Caco-2 (cell line): ENCODE results near the gene GAK. TPM values are rescaled to one million over a fixed set of nuclear protein-coding genes. Genes with fewer than 3 reads are reported as not detected.
"Not testable (repeated sequence)": the region's sequence is repeated elsewhere in the genome, so short reads cannot be mapped to it uniquely, and the experiment has no call there.

Experiments used
- BruUV-seq: library from RNA; stranded (reverse); fragments of 400-500 nt; replicated peaks from 2 replicates; lab custom pipeline; 2021; lab: Mats Ljungman, UMichigan
- CTCF ChIA-PET: fragments of 300-600 bp; sonication (Branson Sonifier 250); formaldehyde crosslinking; loops from one replicate; lab custom pipeline; 2022; ENCODE audit warnings: antibody characterized with exemption; lab: Charles Lee
- POLR2A ChIA-PET: fragments of 300-600 bp; sonication (Branson Sonifier 250); formaldehyde crosslinking; loops from one replicate; lab custom pipeline; 2022; ENCODE audit warnings: antibody characterized with exemption; lab: Charles Lee
- DNase-seq, 2 experiments: peaks; one replicate each; pipeline versions ENCODE4 v3.0.0 to v3.0.0-alpha.2; 2020 to 2022
- H3K27me3 ChIP-seq: replicated peaks from 2 replicates; pipeline ENCODE4 v1.6.0; 2011; ENCODE audit warnings: low read length; ENCODE audit not compliant: control insufficient read depth, insufficient read depth
- H3K36me3 ChIP-seq: 2 replicates; pipeline ENCODE4 v1.5.1; 2011; ENCODE audit warnings: low read length; ENCODE audit not compliant: control insufficient read depth, insufficient read depth
- H3K4me1 ChIP-seq: fragments of 250-450 bp; sonication (Bioruptor Pico); 2 replicates; pipeline ENCODE4 v1.5.1; 2020; ENCODE audit warnings: mild to moderate bottlenecking
- H3K4me3 ChIP-seq: 2 replicates; pipeline ENCODE4 v1.5.1; 2011; ENCODE audit warnings: low read depth, mild to moderate bottlenecking, control low read depth, low read length
- H3K9me3 ChIP-seq: fragments of 250-450 bp; sonication (Bioruptor Pico); 2 replicates; pipeline ENCODE4 v1.5.1; 2020; ENCODE audit warnings: mild to moderate bottlenecking, moderate library complexity
- H3K27ac Mint-ChIP-seq: one replicate; pipeline ENCODE4 v1.8.0; 2022; ENCODE audit warnings: mixed read lengths; ENCODE audit not compliant: unreplicated experiment
- H3K27me3 Mint-ChIP-seq: one replicate; pipeline ENCODE4 v1.8.0; 2022; ENCODE audit warnings: mixed read lengths; ENCODE audit not compliant: insufficient read depth, unreplicated experiment
- H3K36me3 Mint-ChIP-seq: one replicate; pipeline ENCODE4 v1.8.0; 2022; ENCODE audit warnings: mild to moderate bottlenecking, mixed read lengths; ENCODE audit not compliant: insufficient read depth, unreplicated experiment
- H3K4me1 Mint-ChIP-seq: one replicate; pipeline ENCODE4 v1.8.0; 2022; ENCODE audit warnings: low read depth, mixed read lengths; ENCODE audit not compliant: unreplicated experiment
- H3K4me3 Mint-ChIP-seq: one replicate; pipeline ENCODE4 v1.8.0; 2022; ENCODE audit warnings: mild to moderate bottlenecking, moderate library complexity, mixed read lengths; ENCODE audit not compliant: unreplicated experiment
- H3K9me3 Mint-ChIP-seq: one replicate; pipeline ENCODE4 v1.8.0; 2022; ENCODE audit warnings: mixed read lengths; ENCODE audit not compliant: unreplicated experiment
- intact Hi-C: fragments of 100-400 bp; cut with micrococcal nuclease; formaldehyde crosslinking; loops from one replicate; pipeline ENCODE4 v1.10.0; 2022; ENCODE audit not compliant: unreplicated experiment
- total RNA-seq: library from RNA; stranded (reverse); gene quantifications from 2 replicates; pipeline ENCODE4 v1.2.3, GENCODE V29; 2022
- TF ChIP-seq, protein P1 (sequence below), 2 experiments: fragments of 200-600 bp in 1 of 2; IDR thresholded peaks; 1 replicate in 1 of 2; 2 replicates in 1 of 2; pipeline versions ENCODE4 v1.5.1 to v1.8.0; 2011 to 2022; ENCODE audit warnings: antibody characterized with exemption in 1 of 2, control low read depth in 1 of 2, inconsistent platforms in 1 of 2, low read depth in 1 of 2, low read length in 1 of 2, mild to moderate bottlenecking in 1 of 2, moderate library complexity in 1 of 2; ENCODE audit not compliant: insufficient read depth in 1 of 2, severe bottlenecking in 1 of 2, unreplicated experiment in 1 of 2

The GAK gene
- total RNA-seq, 1 experiment from 2014 or later = 126 TPM

DNA sequence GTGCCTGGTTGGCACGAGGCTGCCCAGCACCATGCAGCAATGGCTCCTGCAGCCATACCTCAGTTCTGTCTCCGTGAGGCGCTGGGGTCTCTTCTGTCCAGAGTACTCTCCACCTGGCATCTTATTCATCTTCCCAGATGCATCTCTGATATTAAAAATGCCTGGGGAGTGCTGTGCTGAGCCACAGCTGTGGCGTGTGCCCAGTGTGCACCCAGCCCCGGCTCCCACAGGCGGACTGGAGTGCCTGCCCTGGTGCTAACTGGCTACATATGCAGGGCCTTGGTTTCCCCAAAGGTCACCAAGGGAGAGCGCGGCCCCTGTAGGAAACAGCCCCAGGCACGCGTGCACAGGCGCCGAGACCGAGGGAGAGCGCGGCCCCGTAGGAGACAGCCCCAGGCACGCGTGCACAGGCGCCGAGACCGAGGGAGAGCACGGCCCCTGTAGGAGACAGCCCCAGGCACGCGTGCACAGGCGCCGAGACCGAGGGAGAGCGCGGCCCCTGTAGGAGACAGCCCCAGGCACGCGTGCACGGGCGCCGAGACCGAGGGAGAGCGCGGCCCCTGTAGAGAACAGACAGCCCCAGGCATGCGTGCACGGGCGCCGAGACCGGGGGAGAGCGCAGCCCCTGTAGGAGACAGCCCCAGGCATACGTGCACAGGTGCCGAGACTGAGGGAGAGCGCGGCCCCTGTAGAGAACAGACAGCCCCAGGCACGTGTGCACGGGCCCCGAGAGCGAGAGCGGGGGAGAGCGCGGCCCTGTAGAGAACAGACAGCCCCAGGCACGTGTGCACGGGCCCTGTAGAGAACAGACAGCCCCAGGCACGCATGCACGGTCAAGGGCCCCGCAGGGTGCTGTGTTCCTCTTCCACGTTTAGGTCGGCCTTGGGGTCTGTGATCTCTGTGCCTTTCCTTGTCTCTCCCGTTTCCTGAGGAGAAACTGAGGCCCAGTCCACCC is 14.7 kb upstream of the GAK start:
- POLR2A ChIA-PET = no interaction called here
- intact Hi-C loops = no loop called here

DNA sequence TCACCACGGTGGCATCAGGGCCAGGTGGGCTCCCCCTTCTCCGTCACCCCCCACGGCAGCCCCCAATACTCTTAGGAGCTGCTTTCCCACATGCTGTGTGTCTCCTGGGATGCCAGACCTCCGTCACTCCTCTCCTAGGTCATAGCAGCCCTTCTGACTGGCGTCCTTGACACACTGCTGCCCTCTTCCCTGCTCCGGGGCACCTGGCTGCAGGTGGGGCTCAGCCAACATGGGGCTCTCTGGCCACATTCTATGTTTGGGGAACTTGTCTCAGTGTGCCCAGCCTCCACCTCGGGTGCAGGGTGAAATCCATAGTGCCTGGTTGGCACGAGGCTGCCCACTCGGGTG is 14.0 kb upstream of the GAK start:
- Mint-ChIP-seq H3K36me3 (no peaks in the 10 kb centered on the region), H3K9me3 (no peaks in the 10 kb centered on the region), H3K4me1 (peaks cover 7% of the 10 kb centered on the region), H3K27me3 (no peaks in the 10 kb centered on the region), H3K27ac (no peak overlapping the region), H3K4me3 (no peak overlapping the region)
- BruUV-seq = no TSS peak
- CTCF ChIA-PET = no interaction called here
- TF ChIP-seq, protein P1, sequence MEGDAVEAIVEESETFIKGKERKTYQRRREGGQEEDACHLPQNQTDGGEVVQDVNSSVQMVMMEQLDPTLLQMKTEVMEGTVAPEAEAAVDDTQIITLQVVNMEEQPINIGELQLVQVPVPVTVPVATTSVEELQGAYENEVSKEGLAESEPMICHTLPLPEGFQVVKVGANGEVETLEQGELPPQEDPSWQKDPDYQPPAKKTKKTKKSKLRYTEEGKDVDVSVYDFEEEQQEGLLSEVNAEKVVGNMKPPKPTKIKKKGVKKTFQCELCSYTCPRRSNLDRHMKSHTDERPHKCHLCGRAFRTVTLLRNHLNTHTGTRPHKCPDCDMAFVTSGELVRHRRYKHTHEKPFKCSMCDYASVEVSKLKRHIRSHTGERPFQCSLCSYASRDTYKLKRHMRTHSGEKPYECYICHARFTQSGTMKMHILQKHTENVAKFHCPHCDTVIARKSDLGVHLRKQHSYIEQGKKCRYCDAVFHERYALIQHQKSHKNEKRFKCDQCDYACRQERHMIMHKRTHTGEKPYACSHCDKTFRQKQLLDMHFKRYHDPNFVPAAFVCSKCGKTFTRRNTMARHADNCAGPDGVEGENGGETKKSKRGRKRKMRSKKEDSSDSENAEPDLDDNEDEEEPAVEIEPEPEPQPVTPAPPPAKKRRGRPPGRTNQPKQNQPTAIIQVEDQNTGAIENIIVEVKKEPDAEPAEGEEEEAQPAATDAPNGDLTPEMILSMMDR (IDR thresholded peaks at IDR 0.05; ENCODE audit: insufficient read depth in 1 of 2, low read depth in 1 of 2, low read length in 1 of 2, severe bottlenecking in 1 of 2, unreplicated experiment in 1 of 2) = no peak
- Histone ChIP-seq H3K36me3 (no peaks in the 10 kb centered on the region), H3K4me1 (no peaks in the 10 kb centered on the region), H3K9me3 (no peaks in the 10 kb centered on the region), H3K27me3 (no peaks in the 10 kb centered on the region), H3K4me3 (no peak overlapping the region)
- POLR2A ChIA-PET = no interaction called here
- intact Hi-C loops = no loop called here
- DNase-seq = no peak

More for the DNA sequence above, 14.7 kb upstream of the GAK start:
- H3K4me3 Mint-ChIP-seq = no peak overlapping the region
- no peaks in the 10 kb centered on the region for H3K9me3 Mint-ChIP-seq
- TF ChIP-seq, protein P1 (IDR thresholded peaks at IDR 0.05; ENCODE audit: insufficient read depth in 1 of 2, low read depth in 1 of 2, low read length in 1 of 2, severe bottlenecking in 1 of 2, unreplicated experiment in 1 of 2) = no peak
- peaks cover 7% of the 10 kb centered on the region for H3K4me1 Mint-ChIP-seq
- no peaks in the 10 kb centered on the region for H3K36me3 ChIP-seq
- no peaks in the 10 kb centered on the region for H3K27me3 Mint-ChIP-seq
- no TSS peak for BruUV-seq
- no peak for DNase-seq
- H3K4me3 ChIP-seq = no peak overlapping the region
- no peaks in the 10 kb centered on the region for H3K36me3 Mint-ChIP-seq
- no peaks in the 10 kb centered on the region for H3K4me1 ChIP-seq
- H3K27ac Mint-ChIP-seq = no peak overlapping the region
- no peaks in the 10 kb centered on the region for H3K27me3 ChIP-seq
- CTCF ChIA-PET = no interaction called here
- H3K9me3 ChIP-seq = no peaks in the 10 kb centered on the region

DNA sequence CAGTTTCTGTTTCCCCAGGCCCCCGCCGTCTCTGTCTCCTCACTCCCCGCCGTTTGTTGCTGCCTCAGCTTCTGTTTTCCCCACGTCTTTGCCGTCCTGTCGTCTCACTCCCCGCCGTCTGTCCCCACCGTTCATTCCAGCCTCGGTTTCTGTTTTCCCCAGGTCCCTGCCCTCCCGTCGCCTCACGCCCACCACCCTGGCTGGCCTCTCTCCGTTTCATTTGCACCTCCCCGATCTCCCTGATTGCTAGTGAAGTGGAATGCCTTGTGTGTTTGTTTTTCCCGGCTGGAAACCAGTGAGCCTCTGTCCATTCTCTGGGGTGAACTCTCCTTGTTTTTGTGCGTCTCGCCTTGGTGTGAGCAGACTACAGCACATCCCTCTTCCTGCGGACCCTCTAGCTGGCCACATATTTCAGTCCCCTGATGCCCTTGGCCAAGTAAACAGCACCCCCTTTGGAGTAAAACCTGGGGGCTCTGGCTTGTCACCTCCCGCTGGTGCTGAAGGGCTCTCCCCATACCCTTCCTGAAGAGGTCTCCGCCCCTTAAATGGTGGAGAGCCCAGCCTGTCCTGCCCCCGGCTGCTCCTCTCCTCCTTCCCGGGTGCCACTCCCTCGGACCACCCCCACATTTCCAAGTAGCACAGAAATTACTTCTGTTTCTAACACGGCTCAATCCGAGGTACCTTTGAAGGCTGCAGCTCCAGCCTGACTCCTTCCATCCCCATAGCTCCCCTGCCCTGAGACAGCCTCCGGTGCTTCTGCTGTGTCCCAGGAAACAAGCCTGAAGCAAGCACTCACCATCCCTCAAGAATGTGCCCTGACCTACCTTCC is 13.4 kb upstream of the GAK start:
- no peaks in the 10 kb centered on the region for H3K27me3 ChIP-seq
- Mint-ChIP-seq H3K9me3 (no peaks in the 10 kb centered on the region), H3K4me3 (no peak overlapping the region), H3K27ac (peak overlapping the region; percentile 18), H3K27me3 (no peaks in the 10 kb centered on the region), H3K36me3 (no peaks in the 10 kb centered on the region), H3K4me1 (peaks cover 7% of the 10 kb centered on the region)
- H3K9me3 ChIP-seq = no peaks in the 10 kb centered on the region
- no TSS peak for BruUV-seq
- no peak overlapping the region for H3K4me3 ChIP-seq
- no peaks in the 10 kb centered on the region for H3K36me3 ChIP-seq
- ChIA-PET CTCF (no interaction called here), POLR2A (no interaction called here)
- no peaks in the 10 kb centered on the region for H3K4me1 ChIP-seq
- no peak for DNase-seq
- TF ChIP-seq, protein P1 (IDR thresholded peaks at IDR 0.05; ENCODE audit: insufficient read depth in 1 of 2, low read depth in 1 of 2, low read length in 1 of 2, severe bottlenecking in 1 of 2, unreplicated experiment in 1 of 2) = no peak
- intact Hi-C loops = no loop called here

DNA sequence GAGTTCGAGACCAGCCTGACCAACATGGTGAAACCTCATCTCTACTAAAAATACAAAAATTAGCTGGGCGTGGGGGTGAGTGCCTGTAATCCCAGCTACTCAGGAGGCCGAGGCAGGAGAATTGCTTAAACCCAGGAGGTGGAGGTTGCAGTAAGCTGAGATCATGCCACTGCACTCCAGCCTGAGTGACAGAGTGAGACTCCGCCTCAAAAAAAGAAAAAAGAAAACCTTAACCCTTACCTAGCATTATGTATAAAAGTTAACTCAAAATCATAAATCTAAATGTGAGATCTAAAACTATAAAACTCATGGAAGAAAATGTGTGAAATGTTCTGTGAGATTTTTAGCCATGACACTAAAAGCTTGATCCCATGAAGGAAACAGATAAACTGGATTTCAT is 7.4 kb upstream of the GAK start:
- H3K27ac Mint-ChIP-seq, H3K4me1 ChIP-seq, H3K9me3 Mint-ChIP-seq, POLR2A ChIA-PET, H3K9me3 ChIP-seq, H3K27me3 ChIP-seq, H3K4me3 Mint-ChIP-seq, H3K4me1 Mint-ChIP-seq, H3K4me3 ChIP-seq, H3K36me3 ChIP-seq, H3K36me3 Mint-ChIP-seq, H3K27me3 Mint-ChIP-seq, intact Hi-C loops, DNase-seq, CTCF ChIA-PET, BruUV-seq: not testable (repeated sequence)
